Stimulated activated CD4-positive, alpha-beta T cell treated with anti-CD3 and anti-CD28 coated beads, Interleukin-15, amount 100 ng/mL, for 24 hours (primary cell): Measurements from ENCODE around the gene PLXNA4.

ENCODE experiments used
- DNase-seq: peaks from one replicate; pipeline ENCODE4 v3.0.0-alpha.2; 2020

PLXNA4 gene

DNA sequence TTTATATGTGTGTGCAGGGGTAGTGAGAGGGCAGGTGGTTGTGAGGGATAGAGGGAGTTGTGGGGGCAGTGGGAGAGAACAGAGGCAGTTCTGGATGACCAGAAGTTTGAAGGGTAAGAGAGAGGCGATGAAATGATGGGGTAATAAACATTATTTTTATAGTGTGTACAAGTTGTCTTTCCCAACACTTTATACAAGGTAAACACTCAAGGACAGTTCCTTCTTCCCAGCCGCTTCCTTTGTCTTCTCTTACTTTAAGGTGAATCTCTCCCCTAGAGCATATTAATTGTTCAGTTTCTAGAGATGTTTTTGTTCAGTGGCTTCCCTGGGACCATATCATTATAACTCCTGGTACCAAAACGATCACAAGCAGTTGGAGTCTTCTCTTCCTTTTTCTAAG is 475.8 kb downstream of the PLXNA4 start:
- no peak for DNase-seq

- no peak for DNase-seq
Measured at GRCh38 chr7:132099163-132099562, 477.1 kb downstream of the PLXNA4 start.

DNA sequence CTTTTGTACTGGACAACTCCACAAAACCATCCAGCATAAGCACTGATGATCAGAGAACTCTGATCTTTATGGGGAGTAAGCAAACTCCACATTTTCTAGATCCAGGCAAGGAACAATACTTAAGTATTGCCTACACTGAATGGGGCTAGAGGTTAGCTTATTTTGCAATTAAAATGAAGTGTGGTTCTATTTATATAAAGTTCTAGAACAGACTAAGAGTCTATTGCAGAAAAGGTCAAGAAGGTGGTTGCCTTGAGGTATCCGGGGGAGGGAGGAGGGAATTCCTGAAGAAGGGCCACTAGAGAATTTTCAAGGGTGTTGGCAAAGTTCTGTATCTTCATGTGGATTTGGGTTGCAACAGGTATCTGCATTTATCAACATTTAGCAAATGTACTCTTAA is 477.9 kb downstream of the PLXNA4 start:
- no peak for DNase-seq

DNA sequence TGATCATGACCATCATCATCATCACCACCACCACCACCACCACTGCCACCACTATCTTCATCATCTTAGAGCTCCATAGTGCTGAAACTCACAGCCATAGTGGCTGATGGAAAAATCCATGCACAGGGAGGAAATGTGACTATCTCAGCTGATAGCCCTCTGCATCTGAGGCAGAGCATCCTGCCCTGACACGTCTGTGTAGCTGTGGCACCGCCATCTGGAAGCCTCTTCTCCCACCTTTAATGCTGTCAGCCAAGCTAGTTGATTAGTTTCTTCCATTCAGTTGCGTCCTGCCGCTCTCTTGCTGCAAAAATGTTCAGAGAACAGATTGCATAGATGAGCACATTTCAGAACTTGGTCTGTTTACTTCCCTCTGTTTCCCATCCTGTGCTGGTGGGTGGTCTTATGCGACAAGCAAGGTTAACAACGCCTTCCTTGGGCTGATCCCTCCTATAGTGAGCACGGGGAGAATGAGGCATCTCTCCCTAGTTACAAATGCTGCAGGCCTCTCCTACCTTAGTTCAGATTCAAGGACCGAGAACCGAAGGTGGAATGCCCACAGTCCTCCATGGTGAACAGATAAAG is 478.6 kb downstream of the PLXNA4 start:
- no peak for DNase-seq

- DNase-seq: no peak
Measured at GRCh38 chr7:132095111-132095765, 481.0 kb downstream of the PLXNA4 start.

- DNase-seq: no peak
Measured at GRCh38 chr7:132092106-132092505, 484.2 kb downstream of the PLXNA4 start.

DNA sequence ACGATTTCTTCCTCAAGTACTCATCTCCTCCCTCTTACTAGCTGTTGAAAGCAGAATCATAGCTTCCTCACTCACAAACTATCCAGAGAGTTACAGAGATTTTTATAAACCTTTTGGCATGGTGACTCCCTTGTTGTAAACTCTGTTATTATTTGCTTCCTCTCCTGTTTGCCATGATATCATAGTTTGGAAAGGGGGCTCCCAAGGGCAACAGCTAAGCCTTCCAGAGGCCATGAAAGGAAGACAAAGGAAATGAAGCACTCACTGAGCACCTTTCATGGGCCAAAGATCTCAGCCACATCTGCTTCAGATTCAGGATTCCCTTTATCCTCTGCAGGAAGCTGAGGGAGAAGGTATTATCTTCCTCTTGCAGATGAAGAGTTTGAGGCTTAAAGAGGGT is 484.6 kb downstream of the PLXNA4 start:
- no peak for DNase-seq

- no peak for DNase-seq
Measured at GRCh38 chr7:132090444-132090843, 485.8 kb downstream of the PLXNA4 start.

GRCh38 chr7:132089356-132089755 is 486.9 kb downstream of the PLXNA4 start:
- DNase-seq: no peak

- DNase-seq: no peak
Measured at GRCh38 chr7:132087421-132087820, 488.8 kb downstream of the PLXNA4 start.

DNA sequence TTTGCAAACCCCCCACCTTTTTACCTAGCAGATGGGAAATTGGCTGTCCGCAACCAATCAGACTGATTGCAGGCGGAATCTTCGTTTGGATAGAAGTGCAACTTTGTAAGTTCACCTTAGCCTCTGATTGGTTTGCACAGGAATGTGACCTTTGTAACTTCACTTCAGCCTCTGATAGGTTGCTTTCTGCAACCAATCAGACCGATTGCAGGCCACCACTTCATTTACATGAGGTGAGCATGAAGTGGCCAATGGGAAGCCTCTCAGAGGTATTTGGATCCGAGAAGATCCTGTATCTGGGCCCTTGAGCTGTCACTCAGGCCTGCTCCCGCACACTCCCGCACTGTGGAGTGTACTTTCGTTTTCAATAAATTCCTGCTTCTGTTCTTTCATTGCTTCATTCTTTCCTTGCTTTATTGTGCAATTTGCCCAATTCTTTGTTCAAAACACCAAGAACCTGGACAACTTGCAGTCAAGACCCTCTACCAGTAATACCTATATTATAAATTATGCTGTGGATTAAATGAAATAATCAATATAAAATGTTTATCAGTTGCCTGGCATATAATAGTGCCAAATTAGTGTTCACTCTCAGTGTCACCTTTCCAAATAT is 491.4 kb downstream of the PLXNA4 start:
- DNase-seq: no peak

DNA sequence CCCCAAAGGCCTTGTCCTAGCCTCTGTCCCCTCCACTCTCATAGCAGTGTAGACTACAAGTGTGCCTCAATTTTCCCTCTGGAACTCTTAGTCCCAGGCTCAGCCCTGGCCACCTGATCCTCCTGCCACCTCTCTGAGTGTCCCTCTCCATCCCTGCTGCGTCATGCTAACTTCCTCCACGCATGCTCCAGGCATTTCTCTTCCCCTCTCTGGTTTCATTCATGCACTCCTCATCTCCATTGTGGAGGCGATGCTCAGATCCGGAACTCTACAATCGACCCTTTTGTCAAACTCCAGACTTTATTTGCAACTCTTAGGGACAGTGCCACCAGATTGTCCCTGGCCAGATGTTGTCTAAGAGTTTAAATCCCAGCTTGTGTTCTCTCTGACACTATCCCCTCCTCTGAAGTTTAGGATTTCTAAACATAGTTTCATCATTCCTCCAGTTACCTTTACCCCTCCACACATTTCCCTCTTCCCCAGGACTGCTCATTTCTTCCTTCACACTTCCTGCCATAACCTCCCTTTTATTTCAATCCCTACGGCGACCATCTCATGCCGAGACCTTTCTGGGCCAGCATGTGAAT is 492.6 kb downstream of the PLXNA4 start:
- DNase-seq: no peak

GRCh38 chr7:132083126-132083525 is 493.1 kb downstream of the PLXNA4 start:
- DNase-seq: no peak

- DNase-seq: no peak
Measured at GRCh38 chr7:132082394-132082793, 493.9 kb downstream of the PLXNA4 start.

- DNase-seq: no peak
Measured at GRCh38 chr7:132081686-132082085, 494.6 kb downstream of the PLXNA4 start.

- no peak for DNase-seq
Measured at GRCh38 chr7:132080967-132081668, 495.2 kb downstream of the PLXNA4 start.

DNA sequence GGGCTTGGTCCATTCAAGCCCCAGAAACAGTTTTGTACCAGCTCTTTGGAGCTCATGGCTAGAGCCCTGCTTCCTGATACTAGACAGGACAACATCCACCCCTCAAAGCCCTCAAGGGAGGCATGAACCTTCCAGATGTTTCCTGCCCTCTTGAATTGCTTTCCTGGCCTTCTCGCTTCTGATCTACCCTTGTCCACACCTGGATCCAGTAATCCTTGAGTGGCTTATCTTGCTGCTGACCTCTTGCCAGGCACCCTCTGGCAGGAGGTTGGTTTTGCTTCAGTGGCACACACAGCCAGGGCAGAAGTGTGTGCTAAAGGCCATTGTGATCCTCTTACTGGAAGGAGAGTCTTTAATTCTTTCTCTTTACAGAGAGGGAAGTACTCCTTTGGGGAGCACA is 495.8 kb downstream of the PLXNA4 start:
- DNase-seq: no peak

DNA sequence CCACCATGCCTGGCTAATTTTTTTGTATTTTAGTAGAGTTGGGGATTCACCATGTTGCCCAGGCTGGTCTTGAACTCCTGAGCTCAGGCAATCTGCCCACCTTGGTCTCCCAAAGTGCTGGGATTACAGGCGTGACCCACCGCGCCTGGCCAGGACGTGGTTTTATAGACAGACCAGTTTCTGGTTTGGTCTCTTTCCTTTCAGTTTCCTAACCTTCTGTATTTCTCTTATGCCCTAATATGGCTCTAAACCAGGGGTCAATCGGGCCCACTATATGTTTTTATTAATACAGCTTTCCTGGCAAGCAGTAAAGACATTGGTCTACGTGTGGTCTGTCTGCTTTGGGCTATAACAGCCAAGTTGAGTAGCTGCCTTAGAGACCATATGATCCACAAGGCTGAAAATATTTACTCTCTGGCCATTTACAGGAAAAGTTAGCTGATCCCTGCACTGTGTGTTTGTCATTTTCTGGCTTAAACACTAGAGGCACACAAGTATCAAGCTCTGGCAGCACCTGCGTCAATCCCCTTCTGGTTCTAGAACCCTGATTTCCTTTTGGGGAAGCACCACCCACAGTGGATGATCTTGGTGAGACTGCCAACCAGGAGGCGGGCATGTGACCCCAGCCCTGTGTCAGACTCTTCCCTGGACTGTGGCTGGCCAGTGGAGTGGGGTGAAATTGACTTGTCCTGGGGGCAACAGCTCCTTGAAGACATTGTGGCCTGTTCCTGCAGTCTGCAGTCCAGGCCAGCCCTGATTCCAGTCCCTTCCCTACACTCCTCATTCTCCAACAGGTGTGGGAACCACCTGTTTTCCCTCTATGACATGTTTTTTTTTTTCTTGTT is 497.2 kb downstream of the PLXNA4 start:
- no peak for DNase-seq

GRCh38 chr7:132077971-132078685 is 498.1 kb downstream of the PLXNA4 start:
- no peak for DNase-seq

DNA sequence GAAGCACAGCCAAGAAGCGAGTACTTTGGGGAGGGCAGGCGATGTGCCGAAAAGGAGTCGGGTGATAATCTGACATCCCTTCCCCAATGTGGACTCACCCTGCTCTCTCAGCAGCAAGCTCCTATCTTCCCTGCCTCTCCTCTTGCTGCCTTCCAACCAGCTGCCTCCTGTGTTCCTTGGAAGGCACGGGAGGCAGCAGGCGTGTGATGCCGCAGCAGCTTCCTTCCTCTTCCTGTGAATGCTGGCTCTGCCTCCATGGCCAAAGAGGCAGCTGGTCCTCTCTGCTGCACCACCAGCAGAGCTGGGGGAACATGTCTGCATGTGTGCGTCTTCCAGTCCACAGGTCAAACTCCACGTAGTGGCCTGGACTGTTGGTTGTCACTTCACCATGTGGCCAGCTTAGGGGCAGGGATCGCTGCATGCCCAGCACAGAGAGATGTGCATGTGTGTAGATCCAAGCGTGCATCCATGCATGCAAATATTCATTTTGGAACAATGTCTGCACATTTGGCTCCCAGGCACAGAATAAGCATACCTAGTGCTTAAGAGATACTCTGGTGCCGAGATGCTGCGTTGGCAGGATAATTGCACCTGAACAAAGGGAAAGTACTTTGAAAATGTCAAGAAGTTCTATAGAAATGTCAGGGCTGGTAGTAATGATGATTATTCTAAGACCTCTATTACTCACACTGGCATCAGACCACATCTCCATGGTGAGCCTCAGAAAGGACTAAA is 499.8 kb downstream of the PLXNA4 start:
- DNase-seq: no peak

GRCh38 chr7:132075515-132075914 is 500.8 kb downstream of the PLXNA4 start:
- DNase-seq: no peak
